ENCODE data around the gene OR2V2.
"Not testable (repeated sequence)": the region's sequence is repeated elsewhere in the genome, so short reads cannot be mapped to it uniquely, and the experiment has no call there.

OR2V2 gene, protein sequence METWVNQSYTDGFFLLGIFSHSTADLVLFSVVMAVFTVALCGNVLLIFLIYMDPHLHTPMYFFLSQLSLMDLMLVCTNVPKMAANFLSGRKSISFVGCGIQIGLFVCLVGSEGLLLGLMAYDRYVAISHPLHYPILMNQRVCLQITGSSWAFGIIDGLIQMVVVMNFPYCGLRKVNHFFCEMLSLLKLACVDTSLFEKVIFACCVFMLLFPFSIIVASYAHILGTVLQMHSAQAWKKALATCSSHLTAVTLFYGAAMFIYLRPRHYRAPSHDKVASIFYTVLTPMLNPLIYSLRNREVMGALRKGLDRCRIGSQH

DNA sequence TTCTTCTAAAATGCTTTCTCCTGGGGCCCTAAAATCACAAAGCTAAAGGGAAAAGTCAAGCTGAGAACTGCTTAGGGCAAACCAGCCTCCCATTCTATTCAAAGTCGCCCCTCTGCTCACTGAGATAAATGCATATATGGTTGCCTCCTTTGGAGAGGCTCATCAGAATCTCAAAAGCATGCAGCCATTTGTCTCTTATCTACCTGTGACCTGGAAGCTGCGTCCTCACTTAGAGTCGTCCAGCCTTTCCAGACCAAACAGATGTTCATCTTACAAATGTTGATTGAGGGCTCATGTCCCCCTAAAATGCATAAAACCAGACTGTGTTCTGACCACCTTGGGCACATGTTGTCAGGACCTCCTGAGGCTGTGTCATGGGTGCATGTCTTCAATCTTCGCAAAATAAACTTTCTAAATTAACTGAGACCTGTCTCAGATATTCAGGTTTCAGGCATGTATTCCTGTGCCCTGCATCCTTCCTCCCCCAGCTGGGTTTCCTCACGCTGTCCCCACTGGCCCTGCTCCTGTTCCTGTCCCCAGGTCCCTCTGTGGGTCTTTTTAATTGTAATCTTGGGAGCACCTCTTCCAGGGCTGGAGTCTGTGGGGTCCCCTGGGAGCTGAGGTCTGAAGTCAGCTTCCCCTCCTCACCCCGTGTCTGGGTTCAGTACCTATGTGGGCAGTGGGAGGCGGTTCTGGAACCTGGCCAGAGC is at the start of gene OR2V2:
TSS of gene OR2V2 (plus strand) at position 660 of the 710 bp plus-strand sequence. CDS start 7,357 bp downstream, outside the sequence.
- DNase-seq, result not testable (repeated sequence)

DNA sequence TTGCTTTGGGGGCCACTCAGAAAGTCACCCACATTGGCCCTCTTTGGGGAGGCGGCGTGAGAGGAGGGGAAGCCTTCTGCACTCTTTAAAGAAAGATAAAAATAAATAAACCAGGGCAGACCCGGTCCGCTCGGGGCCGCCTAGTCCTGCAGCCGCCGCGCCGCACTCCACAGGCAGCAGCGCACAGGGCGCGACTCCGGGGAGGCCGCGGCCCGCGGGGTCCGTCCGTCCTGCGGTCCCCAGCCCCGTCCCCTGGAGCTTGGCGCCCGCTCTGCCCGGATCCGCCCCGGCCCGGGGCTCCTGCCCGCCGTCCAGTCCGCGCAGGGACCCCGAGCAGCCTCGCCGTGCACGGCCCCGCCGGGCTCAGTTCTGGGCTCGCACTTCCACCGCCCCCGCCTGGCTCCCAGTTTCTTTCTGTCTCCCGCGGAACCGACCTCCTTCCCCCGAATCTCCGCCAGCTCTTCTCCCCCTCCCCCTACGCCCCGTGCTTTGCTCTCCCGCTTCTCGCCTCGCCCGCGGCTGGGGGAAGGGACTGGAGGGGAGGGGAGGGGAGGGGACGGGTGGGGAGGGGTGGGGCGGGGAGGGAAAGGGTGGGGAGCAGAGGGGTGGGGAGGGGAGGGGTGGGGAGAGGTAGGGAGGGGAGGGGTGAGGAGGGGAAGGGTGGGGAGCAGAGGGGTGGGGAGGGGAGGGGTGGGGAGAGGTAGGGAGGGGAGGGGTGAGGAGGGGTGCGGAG is 49.5 kb upstream of the OR2V2 start:
- DNase-seq, result not testable (repeated sequence)

GRCh38 chr5:181098762-181099601 is 48.4 kb upstream of the OR2V2 start:
- DNase-seq, result no peak

DNA sequence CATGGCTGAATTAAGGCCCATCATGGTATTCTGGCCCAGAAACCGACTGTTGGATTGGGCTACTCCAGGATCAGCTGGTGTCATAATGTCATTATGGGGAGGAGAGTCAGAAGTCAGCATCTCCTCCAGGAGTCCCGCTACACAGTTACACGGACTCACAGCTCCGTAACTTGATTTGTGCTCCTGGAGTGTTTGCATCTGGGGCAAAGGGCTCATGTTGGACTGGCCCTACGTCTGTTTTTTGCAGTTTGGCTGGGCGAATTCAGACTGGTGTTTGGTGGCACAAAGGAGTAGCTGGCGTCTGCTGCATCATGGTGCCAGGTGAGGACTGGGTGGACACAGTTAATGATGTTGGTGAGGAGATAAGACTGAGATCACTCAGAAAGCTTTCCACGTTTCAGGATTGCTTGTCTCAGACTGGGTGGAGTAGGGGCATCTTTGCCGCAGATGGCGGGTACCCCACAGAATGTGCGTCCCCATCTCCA is 47.7 kb upstream of the OR2V2 start:
- no peak for DNase-seq

DNA sequence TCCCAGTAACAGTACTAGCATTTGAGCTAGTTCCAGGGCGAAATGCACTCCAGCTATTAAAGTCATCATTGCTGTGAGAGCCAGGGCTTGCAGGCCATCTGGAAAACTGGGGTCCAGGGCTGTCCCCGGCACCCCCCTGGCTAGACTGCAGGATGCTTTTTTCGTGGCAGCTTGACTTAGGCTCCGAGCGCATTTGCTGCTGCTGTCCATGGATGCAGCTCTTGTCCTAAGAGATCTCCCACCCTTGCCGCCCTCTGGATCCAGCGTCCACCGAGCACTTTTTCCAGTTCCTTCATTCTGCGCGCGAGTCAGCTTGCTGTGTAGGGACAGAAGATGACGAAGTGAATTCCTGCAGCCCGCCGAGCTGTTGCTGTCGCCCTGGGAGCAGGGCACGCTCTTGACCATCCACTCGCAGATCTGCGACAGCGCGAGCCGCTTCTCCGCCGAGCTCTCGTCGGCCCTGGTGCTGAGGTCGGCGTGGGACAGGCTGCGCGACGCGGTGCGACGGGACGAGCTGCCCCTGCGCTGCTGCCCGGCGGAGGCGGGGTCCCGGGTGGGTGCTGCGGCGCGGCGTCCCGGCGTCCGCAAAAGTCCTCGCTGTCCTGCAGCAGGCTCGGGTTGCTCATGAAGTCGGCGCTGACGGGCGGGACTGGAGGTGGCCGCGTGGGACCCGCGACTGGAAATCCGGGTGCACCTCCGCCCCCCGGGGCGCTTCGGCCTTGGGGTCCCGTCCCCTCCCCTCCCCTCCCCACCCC is 47.1 kb upstream of the OR2V2 start:
- no peak for DNase-seq

DNA sequence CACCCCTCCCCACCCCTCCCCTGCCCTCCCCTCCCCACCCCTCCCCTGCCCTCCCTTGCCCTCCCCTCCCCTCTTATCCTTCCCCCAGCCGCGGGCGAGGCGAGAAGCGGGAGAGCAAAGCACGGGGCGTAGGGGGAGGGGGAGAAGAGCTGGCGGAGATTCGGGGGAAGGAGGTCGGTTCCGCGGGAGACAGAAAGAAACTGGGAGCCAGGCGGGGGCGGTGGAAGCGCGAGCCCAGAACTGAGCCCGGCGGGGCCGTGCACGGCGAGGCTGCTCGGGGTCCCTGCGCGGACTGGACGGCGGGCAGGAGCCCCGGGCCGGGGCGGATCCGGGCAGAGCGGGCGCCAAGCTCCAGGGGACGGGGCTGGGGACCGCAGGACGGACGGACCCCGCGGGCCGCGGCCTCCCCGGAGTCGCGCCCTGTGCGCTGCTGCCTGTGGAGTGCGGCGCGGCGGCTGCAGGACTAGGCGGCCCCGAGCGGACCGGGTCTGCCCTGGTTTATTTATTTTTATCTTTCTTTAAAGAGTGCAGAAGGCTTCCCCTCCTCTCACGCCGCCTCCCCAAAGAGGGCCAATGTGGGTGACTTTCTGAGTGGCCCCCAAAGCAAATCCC is 46.2 kb upstream of the OR2V2 start:
- DNase-seq, result not testable (repeated sequence)

DNA sequence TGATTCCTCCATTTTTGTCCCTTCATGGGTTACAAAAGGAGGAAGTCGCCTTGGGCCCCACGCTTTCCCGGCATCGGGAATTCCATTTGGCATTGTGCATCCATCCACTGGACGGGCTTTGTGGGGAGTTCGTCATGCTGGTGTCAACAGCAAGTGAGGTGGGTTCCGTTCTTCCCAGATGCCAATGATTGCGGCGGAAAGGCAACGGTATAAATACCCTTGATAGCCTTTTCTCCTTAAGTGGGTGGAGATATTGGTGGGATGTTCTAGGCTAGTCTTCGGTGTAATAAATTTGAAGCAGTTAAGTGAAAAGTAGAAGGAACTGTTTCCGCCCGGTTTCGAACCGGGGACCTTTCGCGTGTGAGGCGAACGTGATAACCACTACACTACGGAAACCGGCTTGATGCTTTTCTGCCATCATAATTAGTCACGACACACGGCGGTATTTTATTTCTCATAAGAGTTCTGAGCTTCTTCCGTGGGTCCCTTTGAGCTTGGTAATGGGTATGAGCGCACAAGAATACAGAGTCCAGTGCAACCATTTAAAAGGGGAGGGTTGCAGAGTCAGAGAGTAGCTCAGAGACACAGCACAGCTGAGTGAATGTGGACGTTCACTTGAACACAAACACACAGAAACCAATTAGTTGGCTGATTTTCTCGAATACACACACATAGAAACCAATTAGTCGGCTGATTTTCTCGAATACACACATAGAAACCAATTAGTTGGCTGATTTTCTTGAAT is 45.3 kb upstream of the OR2V2 start:
- DNase-seq, result not testable (repeated sequence)

GRCh38 chr5:181104259-181104568 is 43.2 kb upstream of the OR2V2 start:
- DNase-seq, result not testable (repeated sequence)

GRCh38 chr5:181104606-181105390 is 42.6 kb upstream of the OR2V2 start:
- not testable (repeated sequence) for DNase-seq

- no peak for DNase-seq
Measured at GRCh38 chr5:181105391-181106025, 41.9 kb upstream of the OR2V2 start.

DNA sequence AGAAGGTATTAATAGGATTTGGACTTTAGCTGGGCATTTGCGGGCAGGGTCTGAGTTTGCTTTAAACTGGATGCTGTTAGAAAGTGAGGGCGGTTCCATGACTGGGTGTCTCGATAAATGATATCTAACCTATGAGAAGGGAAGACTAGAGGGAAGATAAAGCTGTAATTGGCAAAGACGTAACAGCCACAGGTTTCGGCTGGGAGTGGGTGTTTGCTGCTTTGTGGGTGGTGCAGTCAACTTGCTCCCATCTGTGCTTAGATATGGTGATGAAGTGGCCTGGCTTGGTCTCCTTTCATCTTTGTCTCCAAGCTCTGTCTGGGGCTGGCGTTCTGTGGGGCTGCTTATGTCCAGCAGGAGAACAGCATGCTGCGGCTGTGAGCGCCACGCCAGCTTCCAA is 39.7 kb upstream of the OR2V2 start:
- DNase-seq, result no peak

- no peak for DNase-seq
Measured at GRCh38 chr5:181108578-181109165, 38.7 kb upstream of the OR2V2 start.

DNA sequence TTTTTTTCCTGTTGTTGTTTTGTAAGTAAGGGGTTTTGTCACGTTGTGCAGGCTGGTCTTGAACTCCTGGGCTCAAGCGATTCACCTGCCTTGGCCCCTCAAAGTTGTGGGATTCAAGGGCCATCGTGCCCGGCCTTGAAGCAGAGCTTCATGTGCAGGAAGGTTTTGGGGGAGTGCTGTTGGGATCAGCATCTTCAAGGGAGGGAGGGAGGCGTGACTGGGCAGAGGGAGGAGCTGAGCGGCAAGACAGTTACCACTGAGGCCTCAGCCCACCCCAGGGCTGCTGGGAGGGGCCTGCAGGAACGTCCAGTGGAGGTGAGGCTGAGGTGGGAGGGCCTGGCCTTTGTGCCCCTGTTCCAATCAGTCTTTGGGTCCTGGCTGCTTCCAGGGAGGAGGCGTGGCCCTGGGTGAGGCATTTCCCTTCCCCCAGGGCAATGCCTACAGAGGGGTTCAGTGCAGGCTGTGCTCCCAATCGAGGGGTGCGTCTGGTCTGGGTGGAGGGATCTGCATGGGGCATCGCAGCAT is 37.8 kb upstream of the OR2V2 start:
- DNase-seq, result no peak

- no peak for DNase-seq
Measured at GRCh38 chr5:181111010-181111409, 36.4 kb upstream of the OR2V2 start.

DNA sequence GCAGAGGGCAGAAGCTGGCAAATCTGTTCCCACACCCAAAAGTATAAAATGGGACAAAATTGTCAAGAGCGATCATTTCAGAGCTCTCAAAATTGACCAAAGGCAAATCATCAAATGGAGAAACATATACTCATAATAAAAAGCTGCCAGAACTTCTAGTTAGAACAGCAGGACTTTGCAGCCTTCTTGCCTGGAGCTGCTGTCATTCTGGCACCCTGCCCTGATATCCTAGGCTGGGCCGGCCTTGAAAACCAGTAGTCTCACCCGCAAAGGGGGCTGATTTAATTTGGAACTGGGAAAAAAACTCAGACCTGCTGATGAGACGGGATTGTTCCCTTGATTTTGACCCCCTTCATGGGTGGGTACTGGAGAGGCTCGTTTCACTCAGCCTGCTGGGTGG is 34.9 kb upstream of the OR2V2 start:
- DNase-seq, result no peak

GRCh38 chr5:181113572-181113971 is 33.8 kb upstream of the OR2V2 start:
- DNase-seq, result not testable (repeated sequence)

DNA sequence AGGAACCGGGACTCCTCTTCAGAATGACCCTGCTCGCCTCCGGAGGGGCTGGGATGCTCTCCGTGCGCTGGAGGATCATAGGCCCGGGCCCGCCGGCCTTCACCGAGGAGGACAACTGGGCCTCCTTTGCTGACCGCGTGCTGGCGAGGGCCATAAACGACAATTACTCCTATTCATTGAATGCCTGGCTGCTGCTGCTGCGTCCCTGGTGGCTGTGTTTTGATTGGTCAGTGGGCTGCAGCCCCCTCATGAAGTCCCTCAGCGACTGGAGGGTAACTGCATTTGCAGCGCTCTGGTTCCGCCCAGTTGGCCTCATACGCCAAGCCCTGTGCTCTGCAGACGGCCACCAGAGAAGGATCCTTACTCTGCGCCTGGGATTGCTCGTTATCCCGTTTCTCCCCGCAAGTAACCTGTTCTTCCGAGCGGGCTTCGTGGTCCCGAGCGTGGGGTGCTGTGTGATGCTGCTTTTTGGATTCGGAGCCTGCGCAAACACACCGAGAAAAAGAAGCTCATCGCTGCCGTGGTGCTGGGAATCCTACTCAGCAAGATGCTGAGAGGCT is 33.0 kb upstream of the OR2V2 start:
- no peak for DNase-seq
